Activated T-helper 9 cell treated with anti-CD3 and anti-CD28 coated beads, Interleukin-2, amount 50 U/mL, for 16 hours (primary cell): ENCODE data around the gene NUP62.

Source experiments
- DNase-seq: peaks from one replicate; pipeline ENCODE4 v3.0.0-alpha.2; 2020; ENCODE audit warnings: low read depth

Gene NUP62

DNA sequence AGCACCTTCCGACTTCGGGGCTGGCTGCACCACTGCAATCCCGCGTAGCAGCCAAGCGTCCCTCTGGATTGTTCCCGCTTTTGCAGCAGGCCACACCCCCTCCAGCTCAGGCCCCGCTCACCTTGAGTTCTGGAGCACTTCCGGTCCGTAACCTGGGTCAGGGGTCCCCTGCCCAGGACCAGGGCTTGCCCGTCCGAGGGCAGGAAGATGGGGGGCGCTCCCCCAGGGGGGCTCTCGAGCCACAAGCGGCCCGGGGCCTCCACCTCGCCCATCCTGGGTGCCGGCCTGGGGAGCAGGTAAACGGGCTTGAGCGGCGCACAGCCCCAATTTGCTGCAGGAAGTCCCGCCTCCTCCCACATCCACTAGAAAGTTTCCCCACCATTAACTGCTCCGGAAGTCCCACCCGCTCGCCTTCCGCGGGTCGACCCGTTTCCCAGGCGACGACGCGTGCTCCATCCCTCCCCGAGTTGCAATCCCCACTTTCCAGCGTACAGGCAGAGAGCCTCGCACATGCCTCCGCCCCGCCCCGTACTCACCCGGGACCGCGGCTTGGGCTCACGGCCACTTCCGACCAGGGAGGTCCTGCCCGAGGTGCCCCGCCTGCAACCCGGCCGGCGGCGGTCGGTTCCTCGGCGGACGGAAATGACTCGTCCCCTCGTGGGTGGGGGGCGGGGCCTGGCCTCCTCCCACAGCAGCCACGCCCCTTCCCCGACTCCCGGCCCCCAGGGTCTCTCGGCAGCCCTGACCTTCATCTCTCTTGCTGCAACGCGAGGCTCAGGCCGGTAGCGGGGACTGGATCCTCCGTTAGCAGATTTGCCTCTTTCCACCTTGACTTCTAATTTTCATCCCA, 62.1 kb downstream of the NUP62 start, which contains the start of gene PNKP:
Gene PNKP, minus strand, starts transcription at position 644 of the 850 bp plus-strand sequence. Its CDS starts 372 bp downstream, at position 272.
- peak; percentile 78 for DNase-seq

DNA sequence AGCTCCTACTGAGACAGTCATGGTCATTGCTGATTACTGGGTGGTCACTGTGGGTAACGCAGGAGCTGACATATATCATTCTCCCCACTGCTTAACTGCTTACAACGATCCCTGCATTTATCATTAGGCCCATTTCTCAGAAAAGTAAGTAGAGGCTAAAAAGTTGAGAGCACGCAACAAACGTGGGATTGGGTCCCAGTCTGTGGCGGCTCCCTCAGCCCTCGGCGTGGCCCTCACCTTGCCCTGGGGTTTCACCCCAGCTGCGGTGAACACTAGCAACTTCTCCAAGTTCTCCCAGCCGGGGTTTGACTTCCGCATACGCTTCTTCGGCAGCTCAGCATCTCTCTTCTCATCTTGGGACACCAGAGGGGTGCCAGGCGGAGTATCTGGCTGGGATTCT, 64.4 kb downstream of the NUP62 start:
- DNase-seq = no peak

DNA sequence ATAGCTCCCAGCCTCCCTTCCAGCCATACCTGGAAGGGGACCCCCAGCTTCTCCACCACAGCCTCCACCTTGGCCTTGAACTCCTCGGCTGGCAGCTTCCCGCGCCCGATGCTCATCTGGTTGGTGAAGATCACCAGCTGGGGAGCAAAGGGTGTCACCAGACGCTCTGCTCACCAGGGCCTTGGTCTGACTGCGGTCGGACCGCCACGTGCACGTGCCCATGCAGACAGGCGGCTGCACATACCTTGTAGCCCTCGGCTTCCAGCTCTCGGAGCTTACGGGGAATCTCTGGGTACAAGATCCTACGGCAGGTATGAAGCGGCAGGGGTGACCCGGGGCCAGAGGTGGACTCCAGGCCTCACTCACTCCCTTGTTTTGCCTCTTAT, 65.4 kb downstream of the NUP62 start:
- DNase-seq = no peak

DNA sequence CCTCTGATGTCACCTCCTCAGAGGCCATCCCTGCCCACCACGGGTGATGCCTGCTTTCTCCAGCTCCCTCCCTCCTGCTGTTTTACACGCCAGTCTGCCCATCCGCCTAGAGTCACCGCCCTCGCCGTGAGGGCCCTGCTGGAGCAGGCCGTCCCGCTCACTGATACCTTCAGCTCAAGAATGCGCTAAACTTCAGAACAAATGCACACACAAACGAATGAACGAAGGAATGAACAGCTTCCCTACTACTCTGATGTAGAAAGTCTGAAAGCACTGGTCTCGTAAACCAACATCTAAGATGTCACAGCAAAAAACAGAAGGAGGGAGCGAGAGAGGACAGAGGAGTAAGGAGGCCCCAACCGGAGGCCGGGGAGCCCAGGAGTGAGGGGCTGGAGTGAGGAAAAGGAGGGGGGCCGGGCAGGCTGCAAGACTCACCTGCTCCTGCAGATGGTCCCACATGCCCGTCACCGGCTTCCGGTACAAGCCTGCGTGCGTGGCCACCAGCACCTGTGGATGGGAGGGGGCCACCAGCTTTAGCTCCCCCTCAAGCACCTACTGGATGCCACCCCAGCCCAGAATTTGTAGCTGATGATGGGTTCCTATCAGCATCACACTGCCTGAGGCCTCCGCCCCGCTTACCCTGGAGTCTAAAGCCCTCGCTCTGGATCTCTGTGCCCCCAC, 65.9 kb downstream of the NUP62 start:
- DNase-seq = no peak

DNA sequence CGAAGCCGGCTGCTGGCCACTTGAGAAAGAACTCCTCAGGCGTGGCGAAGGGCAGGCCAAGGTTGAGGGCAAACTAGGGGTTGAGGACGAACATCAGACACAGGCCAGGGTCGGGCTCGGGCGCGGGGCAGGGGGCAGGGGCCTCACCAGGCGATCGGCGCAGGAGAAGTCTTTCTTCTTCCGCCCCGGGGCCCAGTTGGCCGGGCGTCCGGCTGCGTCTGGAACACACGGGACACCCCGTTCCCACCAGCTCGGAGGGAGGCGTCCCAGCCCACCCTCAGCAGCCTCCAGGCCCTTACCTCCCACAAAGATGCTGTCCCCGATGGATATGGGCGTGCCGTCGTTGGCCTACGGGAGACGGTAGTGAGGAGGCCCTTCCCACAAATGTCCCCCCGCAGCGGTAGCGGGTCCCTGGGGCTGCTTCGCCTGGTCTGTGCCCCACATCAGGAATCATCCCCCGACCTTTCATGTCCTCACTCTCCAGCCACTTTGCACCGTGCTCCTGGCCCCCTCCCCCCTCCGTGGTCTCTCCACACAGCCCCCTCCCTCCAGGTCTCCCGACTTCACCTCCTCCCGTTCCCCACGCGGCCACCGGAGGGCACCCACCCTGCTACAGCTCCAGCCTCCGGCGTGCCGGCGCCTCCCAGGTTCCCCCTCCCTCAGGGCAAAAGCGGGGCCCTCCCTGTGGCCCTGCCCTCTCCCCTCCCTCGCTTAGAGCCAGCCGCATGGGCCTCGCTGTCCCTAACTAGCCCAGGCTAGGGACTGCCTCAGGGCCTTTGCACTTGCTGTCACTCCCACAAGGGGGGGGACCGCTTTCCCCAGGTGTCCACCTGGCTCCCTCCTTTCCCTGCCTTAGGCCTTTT, 66.7 kb downstream of the NUP62 start:
- no peak for DNase-seq

DNA sequence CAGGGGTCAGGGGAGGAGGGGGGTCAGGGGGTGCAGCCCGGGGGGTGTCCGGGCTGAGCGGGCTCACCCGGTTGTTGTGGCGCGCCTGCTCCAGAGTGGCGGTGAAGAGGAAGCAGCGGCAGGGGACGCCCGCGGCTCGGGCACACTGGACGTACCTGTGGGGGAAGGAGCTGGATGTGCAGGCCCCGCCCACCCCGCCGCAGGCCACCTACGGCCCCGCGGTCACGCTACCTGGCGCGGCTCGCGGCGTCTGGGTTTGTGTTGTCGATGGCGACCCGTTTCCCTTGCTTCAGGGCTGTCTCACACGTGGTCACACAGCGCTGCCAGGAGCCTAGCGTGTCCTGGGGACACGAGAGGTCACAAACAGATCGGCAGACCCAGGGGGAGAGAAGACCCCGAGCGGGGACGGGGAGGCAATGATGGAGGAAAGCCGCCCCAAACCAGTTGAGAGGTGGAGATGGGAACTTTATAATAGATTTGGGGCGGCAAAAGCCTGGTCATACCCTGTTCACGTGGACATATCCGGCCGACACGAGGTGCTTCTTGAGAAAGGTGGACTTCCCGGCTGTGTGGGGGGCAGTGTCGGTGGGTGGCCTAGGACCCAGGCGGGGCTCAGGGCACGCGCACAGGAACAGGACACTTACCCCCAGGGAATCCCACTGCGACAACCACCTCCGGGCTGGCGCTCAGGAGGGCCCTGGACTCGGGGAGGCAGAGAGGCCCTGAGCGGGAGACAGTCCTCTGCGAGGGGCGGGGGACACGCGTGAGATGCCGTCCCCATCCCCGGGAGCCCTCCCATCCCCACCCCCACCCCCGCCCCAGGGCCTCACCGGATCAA, 67.5 kb downstream of the NUP62 start:
- no peak for DNase-seq

DNA sequence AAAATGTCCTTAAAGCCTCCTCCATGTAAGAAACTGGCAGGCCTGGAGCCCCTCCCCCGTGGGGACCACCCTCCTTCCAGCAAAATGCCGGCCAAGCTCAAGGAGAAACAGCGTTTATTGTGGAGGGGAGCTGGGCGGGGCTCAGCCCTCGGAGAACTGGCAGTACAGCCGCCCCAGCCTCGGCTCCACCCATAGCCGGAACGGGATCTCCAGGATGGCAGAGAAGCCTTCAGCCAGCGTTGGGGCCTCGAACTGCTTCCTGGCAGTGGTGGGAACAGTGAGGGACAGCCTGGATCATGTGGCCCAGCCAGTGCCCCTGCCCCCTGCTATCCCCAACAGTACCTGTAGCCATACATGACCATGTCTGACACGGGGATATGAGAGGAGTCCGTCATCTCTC, 68.2 kb downstream of the NUP62 start:
- DNase-seq = no peak

DNA sequence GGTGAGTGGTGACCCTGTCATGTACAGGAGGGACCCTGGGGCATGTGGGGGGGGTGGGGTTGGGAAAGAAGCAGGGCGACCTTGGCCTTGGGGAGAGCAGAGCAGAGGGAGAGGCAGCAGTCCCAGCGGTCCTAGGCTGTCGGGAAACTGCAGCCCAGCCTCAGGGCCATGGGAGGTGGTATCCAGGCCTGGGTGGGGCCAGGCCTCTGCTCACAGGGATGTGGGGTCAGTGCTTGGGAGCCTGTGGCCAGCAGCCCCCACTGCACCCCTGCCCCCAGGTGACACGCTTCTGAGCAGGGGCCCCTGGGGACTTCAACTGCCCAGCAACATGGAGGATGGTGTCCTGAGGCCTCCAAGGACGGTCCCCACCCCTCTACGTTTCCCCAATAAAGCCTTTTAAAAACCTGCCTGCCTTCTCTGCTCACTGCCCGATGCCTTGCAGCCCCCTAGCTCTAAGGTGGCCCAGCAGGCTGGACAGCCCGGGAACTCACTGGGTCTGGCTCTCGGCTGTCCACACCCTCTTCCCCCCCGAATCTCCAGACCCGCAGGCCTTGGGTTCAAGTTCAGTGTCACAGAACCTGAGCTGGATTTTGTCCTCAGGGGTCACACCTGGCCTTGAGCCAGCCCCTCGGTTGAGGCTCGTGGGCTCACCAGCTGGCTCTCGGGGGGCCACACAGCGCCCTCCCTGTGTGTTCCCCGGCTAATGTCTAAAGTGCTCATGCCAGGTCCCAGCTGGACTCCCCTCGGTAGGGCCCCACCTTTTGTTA, 68.8 kb downstream of the NUP62 start:
- DNase-seq = no peak

DNA sequence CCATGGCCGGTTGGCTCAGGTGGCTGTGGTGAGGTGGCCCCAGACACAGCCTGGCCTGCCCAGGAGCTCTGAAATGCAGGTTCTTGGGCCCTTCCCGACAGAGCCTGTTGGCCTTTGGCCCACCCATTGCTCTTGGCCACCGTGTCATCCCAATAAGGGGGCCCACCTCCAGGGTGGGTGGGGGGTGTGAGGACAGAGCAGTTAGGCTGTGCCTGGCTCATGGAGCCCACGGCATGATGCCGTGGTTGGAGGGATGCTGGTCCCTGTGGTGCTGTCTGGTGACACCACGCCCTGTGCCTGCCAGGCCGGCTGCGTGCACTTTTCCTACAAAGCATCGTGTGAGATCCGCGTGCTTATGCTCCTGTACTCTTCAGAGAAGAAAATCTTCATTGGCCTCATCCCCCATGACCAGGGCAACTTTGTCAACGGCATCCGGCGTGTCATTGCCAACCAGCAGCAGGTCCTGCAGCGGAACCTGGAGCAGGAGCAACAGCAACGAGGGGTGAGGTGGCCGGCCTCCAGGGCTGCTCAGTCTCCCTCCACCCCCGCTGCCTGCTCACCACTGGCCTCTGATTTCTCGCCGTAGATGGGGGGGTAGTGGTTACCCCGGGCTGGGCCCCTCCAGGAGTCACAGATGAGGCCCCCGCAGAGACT, 69.5 kb downstream of the NUP62 start:
- DNase-seq = no peak

DNA sequence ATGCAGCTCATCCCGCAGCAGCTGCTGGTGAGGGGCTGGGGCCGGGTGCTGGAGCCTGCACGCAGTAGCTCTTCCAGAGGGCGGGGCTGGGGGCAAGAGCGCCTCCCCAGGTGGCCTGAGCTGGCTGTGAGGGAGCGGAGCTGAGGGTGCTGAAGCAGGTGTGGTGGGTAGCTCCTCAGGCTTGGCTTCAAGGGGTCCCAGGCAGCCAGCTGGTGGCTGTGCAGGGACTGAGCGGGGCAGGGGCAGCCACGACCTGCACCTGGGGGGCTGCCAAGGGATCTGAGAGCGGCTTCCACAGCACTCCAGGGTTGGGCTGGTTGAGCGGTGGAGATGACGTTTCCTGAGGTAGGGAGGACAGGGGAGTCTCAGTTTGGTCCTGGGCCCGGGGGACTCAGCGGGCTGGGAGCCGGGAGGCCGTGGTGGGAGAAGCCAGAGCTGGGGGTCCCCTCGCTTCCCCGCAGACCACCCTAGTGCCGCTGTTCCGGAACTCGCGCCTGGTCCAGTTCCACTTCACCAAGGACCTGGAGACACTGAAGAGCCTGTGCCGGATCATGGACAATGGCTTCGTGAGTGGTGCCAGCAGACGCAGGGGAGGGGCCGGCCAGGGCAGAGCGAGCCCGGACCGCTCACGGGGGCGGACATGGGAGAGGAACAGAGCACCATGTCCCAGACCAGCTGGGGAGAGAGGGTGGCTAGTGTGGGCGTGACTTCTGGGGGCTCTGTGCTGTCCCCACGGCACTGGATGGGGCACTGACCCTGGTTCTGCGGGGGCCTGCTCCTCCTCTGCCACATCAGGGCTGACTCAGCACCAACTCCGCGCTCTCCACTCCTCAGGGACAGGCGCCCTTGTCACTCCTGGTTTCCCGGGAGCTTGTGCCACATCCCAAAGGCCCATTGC, 71.0 kb downstream of the NUP62 start:
- DNase-seq = no peak

DNA sequence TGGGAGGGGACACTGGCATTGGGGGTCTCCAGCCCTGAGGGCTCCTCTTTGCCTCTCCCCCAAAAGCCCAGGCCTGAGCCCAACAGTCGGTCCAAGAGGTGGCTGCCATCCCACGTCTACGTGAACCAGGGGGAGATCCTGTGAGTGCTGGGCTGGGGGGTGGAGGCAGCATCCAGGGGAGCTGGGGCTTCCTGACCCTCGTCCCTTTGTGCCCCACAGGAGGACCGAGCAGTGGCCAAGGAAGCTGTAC, 71.5 kb downstream of the NUP62 start:
- DNase-seq = no peak

DNA sequence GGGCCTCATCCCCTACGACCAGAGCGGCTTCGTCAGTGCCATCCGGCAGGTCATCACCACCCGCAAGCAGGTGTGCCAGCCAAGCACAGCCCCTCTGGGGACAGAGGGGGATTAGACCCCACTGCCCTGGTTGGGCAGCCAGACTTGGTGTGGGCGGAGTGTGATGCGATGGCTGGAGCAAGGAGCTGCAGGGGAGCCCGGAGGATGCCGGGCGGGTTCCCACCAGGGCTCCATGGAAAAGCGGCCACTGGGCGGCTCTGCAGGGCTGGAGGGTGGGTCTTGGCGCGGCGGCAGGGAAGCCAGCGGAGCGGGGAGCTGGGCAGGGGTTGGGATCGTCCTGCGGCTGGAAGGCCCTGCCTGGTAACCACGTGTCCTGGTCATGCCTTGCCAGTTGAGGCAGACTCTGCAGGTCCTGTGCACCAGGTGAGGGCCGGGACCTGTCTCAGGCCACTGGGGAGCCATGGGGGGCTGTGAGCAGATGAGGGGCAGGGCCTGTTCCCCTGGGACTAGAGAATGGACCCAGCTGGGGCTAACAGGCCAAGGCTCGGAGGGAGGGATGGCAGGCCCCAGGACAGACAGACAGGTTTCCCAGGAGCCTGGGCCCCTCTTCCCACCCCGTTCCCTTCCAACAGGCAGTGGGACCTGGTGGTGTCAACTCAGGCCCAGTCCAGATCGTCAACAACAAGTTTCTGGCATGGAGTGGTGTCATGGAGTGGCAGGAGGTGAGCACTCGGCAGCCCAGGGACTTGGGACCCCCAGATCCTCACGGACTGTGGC, 72.1 kb downstream of the NUP62 start:
- no peak for DNase-seq
